Stomach (tissue), 4 donors: ENCODE data around the gene FAAP100.

ENCODE experiments used
- CTCF ChIP-seq, 7 experiments: fragments of 450-650 bp in 4 of 7; fragments of 200-600 bp in 3 of 7; sonication (generic) in 3 of 7; IDR thresholded peaks; one replicate each; pipeline ENCODE4 v1.5.1; 2016 to 2019; ENCODE audit warnings: antibody characterized with exemption in 7 of 7, control low read depth in 2 of 7, mild to moderate bottlenecking in 1 of 7
- EP300 ChIP-seq: sonication (generic); formaldehyde crosslinking; IDR thresholded peaks from one replicate; pipeline ENCODE4 v1.6.1; 2017; ENCODE audit warnings: antibody characterized with exemption
- POLR2A ChIP-seq, 4 donors: fragments of 450-650 bp; IDR thresholded peaks; one replicate each; pipeline ENCODE4 v1.6.1; 2016; ENCODE audit warnings: antibody characterized with exemption in 4 of 4, control low read depth in 2 of 4, mild to moderate bottlenecking in 1 of 4, moderate library complexity in 1 of 4

- TF ChIP-seq CTCF (IDR thresholded peaks at IDR 0.05): no peak
- TF ChIP-seq POLR2A (IDR thresholded peaks at IDR 0.05): no peak
- TF ChIP-seq EP300: no peak
These were observed 49.6 kb downstream of the FAAP100 start for GRCh38 chr17:81502471-81503017.
